HG02610 (cell line): ENCODE measurements around the gene PAPSS1.
"Not testable (repeated sequence)": the region's sequence is repeated elsewhere in the genome, so short reads cannot be mapped to it uniquely, and the experiment has no call there.

Source experiments
- ATAC-seq: cut with Tn5 transposase; IDR thresholded peaks from one replicate; pipeline ENCODE4 v1.9.1; 2021; ENCODE audit warnings: mild to moderate bottlenecking, moderate library complexity; ENCODE audit not compliant: unreplicated experiment

The PAPSS1 gene

DNA sequence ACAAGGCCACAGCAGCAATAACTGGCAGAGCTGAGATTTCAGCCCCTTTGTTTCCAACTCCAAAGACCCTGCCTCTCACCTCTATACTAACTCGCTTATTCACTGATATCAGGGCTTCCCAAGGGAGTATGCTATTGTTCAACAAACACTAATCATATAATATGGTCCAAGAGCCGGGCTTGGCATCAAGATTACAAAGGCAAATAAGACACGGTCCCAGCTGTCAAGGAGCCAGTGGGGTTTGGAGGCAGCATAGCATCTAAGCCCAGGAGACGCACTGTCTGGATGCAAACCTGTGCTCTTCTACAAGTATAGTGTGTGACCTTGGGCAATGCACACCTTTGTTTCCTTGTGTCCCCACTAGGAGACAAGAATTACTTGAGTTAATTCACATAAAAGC is 28.7 kb downstream of the PAPSS1 start:
- ATAC-seq = no peak

DNA sequence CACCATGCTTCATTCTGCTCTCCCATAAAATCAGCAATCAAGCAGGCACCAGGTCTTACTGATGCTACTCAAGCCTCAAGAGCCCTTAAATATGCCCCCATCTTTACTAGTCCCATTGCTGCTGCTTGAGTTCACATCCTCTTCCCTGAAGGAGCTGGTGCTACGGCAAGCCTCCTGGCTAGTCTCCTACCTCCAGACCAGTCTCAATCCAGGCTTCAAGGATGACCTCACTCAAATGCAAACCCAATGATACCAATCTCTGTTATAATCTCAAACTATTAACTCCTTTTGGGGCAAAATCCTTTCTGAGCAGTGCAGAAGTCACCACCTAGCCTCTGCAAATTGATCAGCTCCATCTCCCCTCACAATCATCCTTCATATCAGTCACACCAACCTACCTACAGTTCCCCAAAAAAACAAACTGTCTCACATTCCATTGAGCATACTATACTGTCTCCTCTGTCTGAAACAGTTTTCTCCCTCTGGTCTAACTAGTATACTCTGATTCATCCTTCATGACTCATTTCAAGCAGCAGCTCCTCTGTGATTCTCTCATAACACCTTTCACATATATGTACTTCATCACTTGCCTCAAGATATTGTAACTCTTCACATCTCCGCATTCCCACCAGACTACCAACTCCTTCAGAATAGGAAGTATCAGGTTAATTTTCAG is 30.0 kb downstream of the PAPSS1 start:
- ATAC-seq = peak; percentile 97

DNA sequence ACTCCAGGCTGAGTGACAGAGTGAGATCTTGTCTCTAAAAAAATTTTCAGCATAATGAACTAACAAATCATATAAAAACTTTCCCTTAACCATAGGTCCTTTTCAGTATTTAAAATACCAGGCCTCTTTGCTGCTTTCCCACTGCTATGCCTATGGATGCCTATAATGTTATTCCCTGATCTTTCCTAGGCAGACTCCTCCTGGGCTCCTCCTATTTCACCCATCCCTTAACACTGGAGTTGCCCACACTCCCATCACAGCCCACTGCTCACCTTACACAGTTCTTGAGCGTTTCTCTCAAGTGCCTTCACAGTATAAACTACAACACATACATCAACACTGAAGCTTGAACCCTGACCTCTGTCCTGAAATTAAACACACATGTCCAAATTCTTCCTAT is 31.6 kb downstream of the PAPSS1 start:
- no peak for ATAC-seq

GRCh38 chr4:107685740-107686139 is 34.3 kb downstream of the PAPSS1 start:
- no peak for ATAC-seq

DNA sequence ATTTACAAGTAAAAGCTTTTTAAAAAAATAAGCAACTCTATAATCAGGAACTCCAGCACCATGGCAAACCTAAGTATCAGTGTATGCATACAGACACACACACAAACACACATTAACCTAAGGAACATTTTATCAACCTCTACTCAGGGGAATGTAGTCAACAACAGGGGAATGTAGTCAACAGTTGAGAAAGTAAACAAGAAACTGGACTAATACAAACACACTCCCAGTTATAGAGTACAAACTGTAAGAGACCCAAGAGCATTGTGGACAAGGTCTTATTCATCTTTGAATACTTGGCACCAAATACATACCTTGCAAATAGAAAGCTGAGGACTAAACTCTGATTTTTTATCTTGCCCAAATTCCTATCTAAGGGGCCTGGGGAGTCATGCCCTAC is 36.2 kb downstream of the PAPSS1 start:
- ATAC-seq = no peak

DNA sequence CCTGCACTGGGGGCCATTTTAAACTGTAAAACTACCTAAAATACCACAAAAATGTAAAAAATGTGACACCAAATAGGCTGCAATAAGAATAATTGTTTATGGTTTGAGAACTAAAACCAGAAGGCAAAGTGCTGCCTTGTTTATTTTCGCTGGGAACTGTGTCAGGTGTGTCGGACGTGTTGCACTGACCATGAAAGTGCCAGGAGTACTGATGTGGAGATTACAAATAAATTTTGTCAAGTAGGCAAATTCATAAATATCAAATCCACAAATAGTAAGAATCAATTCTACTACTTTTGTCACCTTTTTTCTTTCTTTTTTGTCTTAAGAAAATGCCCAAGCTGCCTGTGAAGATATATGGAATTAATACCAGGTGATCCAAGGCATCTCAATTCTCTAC is 37.7 kb downstream of the PAPSS1 start:
- ATAC-seq = no peak

DNA sequence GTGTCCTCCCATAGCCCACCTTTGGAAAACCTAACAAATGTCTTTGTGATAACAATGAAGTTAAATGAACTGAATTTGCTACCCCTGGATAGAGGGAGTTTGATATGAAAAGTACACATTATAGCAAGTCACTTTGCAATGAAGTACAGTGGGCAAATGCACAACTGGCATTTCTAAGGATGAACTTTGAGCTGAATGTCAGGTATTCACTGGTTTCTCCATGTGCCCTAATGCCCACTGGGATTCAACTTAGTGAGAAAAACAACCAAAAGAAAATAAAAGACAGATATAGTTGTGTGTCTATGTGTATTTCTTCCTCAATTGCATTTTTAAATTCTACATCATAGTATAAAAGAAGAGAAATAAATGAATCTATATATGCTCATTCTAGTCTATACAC is 51.0 kb downstream of the PAPSS1 start:
- no peak for ATAC-seq

- ATAC-seq = no peak
These were observed 53.9 kb downstream of the PAPSS1 start for GRCh38 chr4:107666134-107666533.

- no peak for ATAC-seq
These were observed 55.0 kb downstream of the PAPSS1 start for GRCh38 chr4:107665001-107665400.

GRCh38 chr4:107658400-107659336 is 61.4 kb downstream of the PAPSS1 start:
- no peak for ATAC-seq

GRCh38 chr4:107655289-107655688 is 64.7 kb downstream of the PAPSS1 start:
- ATAC-seq = no peak

DNA sequence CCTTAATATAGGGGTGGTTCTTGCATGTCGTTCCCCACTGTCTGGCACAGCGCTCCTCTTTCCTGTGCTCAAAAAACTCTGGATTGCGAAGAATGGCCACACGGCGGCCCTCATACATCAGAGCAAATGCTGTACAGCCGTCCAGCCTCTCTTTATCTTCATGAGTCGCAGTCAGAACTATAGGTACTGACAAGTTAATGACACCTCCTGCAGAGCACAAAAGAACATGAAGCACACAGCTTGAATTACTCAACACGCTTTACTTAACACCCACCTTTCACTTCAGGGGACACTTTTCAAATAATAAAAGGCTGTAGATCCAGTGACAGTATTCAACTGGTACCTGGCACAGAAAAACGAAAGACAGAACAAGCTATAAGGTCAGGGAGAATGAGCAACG is 65.3 kb downstream of the PAPSS1 start:
- ATAC-seq = no peak

- not testable (repeated sequence) for ATAC-seq
These were observed 68.6 kb downstream of the PAPSS1 start for GRCh38 chr4:107651408-107651807.

DNA sequence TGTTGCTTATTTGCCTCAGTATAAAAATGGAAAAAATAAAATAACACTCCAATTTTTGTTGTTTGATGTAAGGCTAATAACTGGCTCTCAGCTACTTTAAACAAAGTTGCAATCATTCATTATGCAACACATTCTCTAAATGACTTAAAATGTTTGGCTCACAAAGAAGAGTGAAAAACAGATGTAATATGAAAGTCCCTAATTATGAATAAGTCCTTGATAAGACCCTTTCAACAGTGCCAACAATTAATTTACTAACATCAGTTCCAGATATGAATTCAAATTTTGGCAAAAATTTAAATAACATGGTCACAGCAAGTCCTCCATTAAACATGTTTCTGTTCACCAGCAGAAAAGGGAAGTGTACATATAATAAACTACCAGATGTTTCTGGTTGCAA is 69.8 kb downstream of the PAPSS1 start:
- no peak for ATAC-seq

DNA sequence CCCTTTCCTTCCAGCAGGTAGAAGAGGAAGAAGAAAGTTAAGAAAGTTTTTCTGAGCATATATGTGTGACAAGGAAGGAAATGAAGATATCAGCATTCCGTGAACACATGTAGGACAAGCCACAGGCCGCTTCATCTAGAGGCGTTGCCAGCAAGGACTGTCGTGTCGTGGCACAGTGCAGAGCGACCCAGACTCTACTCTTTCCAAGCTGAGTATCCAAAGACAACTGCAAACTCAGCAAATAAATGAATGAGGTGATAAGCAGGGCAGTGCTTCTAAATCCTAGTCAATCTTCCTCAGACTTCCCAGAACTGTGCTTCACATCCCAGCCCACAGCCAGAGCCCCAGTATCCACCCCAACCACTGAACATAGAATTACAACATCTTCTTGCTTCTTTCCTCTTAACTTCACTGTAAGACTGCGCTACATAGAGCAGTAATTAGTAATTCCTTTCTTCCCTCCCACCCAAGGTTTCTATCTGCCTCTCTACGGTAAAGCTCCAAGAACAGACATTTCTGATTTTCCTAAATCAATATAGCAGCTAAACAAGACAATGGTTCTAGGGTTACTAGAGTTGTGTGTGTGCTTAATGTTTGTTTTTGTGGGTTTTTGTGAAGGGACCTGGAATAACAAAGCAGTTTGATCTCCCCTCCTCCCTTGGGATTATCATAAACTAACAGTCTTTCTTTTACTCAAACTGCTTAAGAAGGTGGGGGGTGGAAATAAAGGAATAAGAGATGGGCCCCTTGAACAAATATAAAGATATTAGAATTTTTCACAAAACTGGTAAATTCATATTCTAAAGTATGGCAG is 71.6 kb downstream of the PAPSS1 start:
- no peak for ATAC-seq

- no peak for ATAC-seq
These were observed 72.4 kb downstream of the PAPSS1 start for GRCh38 chr4:107647591-107647990.

DNA sequence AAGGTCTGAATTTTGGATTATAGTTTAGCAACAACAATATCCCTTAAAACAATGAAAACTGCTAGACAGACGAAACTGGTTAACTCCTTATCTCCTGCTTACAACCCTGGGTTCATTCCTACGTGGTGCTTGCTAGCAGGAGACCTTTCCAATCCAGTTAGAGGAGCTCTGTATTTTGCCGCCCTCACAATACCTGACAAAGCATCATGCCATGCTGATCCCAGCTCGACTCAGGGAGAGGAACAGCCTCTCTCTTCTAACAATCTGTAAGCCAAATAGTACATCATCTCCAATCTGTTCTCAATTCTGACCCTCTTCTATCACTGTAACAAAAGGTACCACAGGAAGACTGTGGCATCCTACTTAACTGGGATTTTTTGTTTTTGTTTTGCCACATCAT is 74.4 kb downstream of the PAPSS1 start:
- ATAC-seq = no peak

GRCh38 chr4:107643021-107643420 is 77.0 kb downstream of the PAPSS1 start:
- no peak for ATAC-seq

DNA sequence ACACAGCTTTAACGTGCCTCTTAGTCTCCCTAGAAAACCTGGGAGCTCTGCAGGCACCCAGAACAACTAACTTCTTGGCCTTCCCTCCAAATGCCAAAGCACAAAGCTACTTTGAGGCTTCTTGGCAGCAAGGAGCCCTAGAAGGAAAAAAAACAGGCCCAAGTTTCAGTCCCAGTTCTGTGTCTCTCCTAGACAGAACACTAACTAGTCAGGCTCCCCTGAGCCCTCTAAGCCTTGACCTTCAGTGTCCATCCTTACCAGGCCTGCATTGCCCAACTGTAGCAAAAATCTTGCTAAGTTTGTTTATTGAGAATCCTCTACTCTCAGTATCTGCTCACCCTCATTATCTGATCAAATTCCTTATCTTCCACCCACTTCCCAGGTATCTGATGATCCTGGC is 79.2 kb downstream of the PAPSS1 start:
- ATAC-seq = no peak

- ATAC-seq = no peak
These were observed 79.8 kb downstream of the PAPSS1 start for GRCh38 chr4:107640197-107640596.

DNA sequence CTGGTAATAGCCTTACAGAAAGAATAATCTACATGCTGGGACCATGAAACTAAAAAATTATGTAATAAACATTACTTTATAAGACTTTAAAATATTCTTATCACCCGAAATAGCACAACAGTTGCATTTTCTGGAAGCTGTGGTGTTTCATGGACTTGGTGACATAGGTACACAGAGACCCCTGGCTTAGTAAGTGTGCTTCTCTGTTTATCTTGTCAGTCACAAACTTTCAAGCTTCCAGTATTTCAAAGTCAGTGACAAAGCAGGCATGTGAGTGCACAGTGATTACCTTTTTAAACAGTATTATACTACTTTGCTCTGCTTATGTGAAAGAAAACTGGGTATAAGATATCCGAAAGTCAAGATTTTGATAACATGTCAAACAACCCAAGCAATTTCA is 84.3 kb downstream of the PAPSS1 start:
- ATAC-seq = no peak
